KMS-11 (cell line): ENCODE measurements around the gene TMEM231.

Experiments used
- H2AFZ ChIP-seq: fragments of 200-600 bp; sonication (generic); 2 replicates; pipeline ENCODE4 v1.6.1; 2016; ENCODE audit warnings: antibody characterized with exemption, mixed run types, low read depth
- H3K27ac ChIP-seq: fragments of 200-600 bp; sonication (generic); 2 replicates; pipeline ENCODE4 v1.6.1; 2016; ENCODE audit warnings: mild to moderate bottlenecking, mixed run types
- H3K27me3 ChIP-seq: fragments of 200-600 bp; sonication (generic); 2 replicates; pipeline ENCODE4 v1.6.1; 2017; ENCODE audit warnings: mild to moderate bottlenecking, low read depth, mixed run types, moderate library complexity; ENCODE audit not compliant: insufficient read depth
- H3K36me3 ChIP-seq: fragments of 200-600 bp; sonication (generic); 2 replicates; pipeline ENCODE4 v1.6.1; 2017; ENCODE audit warnings: mild to moderate bottlenecking, mixed run types; ENCODE audit not compliant: insufficient read depth
- H3K4me1 ChIP-seq: fragments of 200-600 bp; sonication (generic); 2 replicates; pipeline ENCODE4 v1.6.1; 2016; ENCODE audit warnings: mild to moderate bottlenecking, low read depth, mixed run types; ENCODE audit not compliant: poor library complexity, severe bottlenecking
- H3K4me2 ChIP-seq: fragments of 200-600 bp; sonication (generic); 2 replicates; pipeline ENCODE4 v1.7.0; 2016; ENCODE audit warnings: mild to moderate bottlenecking, mixed run types
- H3K4me3 ChIP-seq: fragments of 200-600 bp; sonication (generic); IDR thresholded peaks from 2 replicates; pipeline ENCODE4 v1.6.1; 2017; ENCODE audit warnings: low read depth, low read length, mixed read lengths; ENCODE audit not compliant: insufficient read depth
- H3K79me2 ChIP-seq: fragments of 200-600 bp; sonication (generic); 2 replicates; pipeline ENCODE4 v1.6.1; 2016; ENCODE audit warnings: low read depth, mixed run types; ENCODE audit not compliant: insufficient read depth
- H3K9ac ChIP-seq: fragments of 200-600 bp; sonication (generic); 2 replicates; pipeline ENCODE4 v1.6.1; 2016; ENCODE audit warnings: mild to moderate bottlenecking, mixed run types
- H4K20me1 ChIP-seq: fragments of 200-600 bp; sonication (generic); 2 replicates; pipeline ENCODE4 v1.6.1; 2016; ENCODE audit warnings: mild to moderate bottlenecking, mixed run types; ENCODE audit not compliant: insufficient read depth
- TF ChIP-seq, protein P1 (sequence below): fragments of 200-600 bp; sonication (generic); conservative IDR thresholded peaks from 2 replicates; pipeline ENCODE4 v1.6.1; 2017; ENCODE audit warnings: low read depth, mild to moderate bottlenecking, antibody characterized with exemption, low read length, moderate library complexity, mixed read lengths

TMEM231 gene

GRCh38 chr16:75488322-75488721 is 67.7 kb downstream of the TMEM231 start:
- H2AFZ ChIP-seq, result no peak overlapping the region
- no peak overlapping the region for H3K27ac ChIP-seq
- TF ChIP-seq, protein P1, sequence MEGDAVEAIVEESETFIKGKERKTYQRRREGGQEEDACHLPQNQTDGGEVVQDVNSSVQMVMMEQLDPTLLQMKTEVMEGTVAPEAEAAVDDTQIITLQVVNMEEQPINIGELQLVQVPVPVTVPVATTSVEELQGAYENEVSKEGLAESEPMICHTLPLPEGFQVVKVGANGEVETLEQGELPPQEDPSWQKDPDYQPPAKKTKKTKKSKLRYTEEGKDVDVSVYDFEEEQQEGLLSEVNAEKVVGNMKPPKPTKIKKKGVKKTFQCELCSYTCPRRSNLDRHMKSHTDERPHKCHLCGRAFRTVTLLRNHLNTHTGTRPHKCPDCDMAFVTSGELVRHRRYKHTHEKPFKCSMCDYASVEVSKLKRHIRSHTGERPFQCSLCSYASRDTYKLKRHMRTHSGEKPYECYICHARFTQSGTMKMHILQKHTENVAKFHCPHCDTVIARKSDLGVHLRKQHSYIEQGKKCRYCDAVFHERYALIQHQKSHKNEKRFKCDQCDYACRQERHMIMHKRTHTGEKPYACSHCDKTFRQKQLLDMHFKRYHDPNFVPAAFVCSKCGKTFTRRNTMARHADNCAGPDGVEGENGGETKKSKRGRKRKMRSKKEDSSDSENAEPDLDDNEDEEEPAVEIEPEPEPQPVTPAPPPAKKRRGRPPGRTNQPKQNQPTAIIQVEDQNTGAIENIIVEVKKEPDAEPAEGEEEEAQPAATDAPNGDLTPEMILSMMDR, result no peak
- H3K4me1 ChIP-seq, result no peaks in the 10 kb centered on the region
- H3K4me3 ChIP-seq, result no peak overlapping the region
- H4K20me1 ChIP-seq, result no peaks in the 10 kb centered on the region
- H3K27me3 ChIP-seq, result no peaks in the 10 kb centered on the region
- H3K9ac ChIP-seq, result no peak overlapping the region
- no peak overlapping the region for H3K4me2 ChIP-seq
- no peaks in the 10 kb centered on the region for H3K36me3 ChIP-seq
- H3K79me2 ChIP-seq, result no peaks in the 10 kb centered on the region
